OCI-LY7 (cell line): ENCODE measurements around the gene SEC22C.

ENCODE experiments used
- EZH2phosphoT487 ChIP-seq: fragments of 200-600 bp; sonication (generic); IDR thresholded peaks from 2 replicates; pipeline ENCODE4 v1.6.1; 2018; ENCODE audit warnings: low read depth, borderline replicate concordance, mild to moderate bottlenecking, mixed run types, antibody characterized with exemption, low read length, moderate library complexity, mixed read lengths
- TF ChIP-seq, protein P1 (sequence below): fragments of 200-600 bp; sonication (generic); conservative IDR thresholded peaks from 2 replicates; pipeline ENCODE4 v1.5.1; 2014; ENCODE audit warnings: mild to moderate bottlenecking, antibody characterized with exemption, low read length, moderate library complexity, mixed read lengths

GRCh38 chr3:42569593-42570142 is 12.1 kb downstream of the SEC22C start:
- TF ChIP-seq, protein P1, sequence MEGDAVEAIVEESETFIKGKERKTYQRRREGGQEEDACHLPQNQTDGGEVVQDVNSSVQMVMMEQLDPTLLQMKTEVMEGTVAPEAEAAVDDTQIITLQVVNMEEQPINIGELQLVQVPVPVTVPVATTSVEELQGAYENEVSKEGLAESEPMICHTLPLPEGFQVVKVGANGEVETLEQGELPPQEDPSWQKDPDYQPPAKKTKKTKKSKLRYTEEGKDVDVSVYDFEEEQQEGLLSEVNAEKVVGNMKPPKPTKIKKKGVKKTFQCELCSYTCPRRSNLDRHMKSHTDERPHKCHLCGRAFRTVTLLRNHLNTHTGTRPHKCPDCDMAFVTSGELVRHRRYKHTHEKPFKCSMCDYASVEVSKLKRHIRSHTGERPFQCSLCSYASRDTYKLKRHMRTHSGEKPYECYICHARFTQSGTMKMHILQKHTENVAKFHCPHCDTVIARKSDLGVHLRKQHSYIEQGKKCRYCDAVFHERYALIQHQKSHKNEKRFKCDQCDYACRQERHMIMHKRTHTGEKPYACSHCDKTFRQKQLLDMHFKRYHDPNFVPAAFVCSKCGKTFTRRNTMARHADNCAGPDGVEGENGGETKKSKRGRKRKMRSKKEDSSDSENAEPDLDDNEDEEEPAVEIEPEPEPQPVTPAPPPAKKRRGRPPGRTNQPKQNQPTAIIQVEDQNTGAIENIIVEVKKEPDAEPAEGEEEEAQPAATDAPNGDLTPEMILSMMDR, result no peak
- TF ChIP-seq EZH2phosphoT487, result no peak
